Nephron progenitor cell (in vitro differentiated cells): Measurements from ENCODE around the gene P2RX2.

Source experiments
- DNase-seq: peaks from one replicate; pipeline ENCODE4 v3.0.0; 2021
- H3K27ac Mint-ChIP-seq: 2 replicates; pipeline ENCODE4 v1.8.0; 2021; ENCODE audit warnings: mild to moderate bottlenecking, moderate library complexity, mixed read lengths
- H3K27me3 Mint-ChIP-seq: 2 replicates; pipeline ENCODE4 v1.8.0; 2021; ENCODE audit warnings: mild to moderate bottlenecking, low read depth, mixed read lengths; ENCODE audit not compliant: poor library complexity
- H3K36me3 Mint-ChIP-seq: 2 replicates; pipeline ENCODE4 v1.8.0; 2021; ENCODE audit warnings: low read depth, mixed read lengths
- H3K4me1 Mint-ChIP-seq: 2 replicates; pipeline ENCODE4 v1.8.0; 2021; ENCODE audit warnings: mixed read lengths
- H3K4me3 Mint-ChIP-seq: 2 replicates; pipeline ENCODE4 v1.8.0; 2021; ENCODE audit warnings: mild to moderate bottlenecking, moderate library complexity, mixed read lengths
- H3K9me3 Mint-ChIP-seq: 2 replicates; pipeline ENCODE4 v1.8.0; 2021; ENCODE audit warnings: mild to moderate bottlenecking, moderate library complexity, mixed read lengths
- TF ChIP-seq, protein P1 (sequence below): fragments of 200-600 bp; sonication (generic); IDR thresholded peaks from 2 replicates; pipeline ENCODE4 v1.5.0; 2021; ENCODE audit warnings: antibody characterized with exemption

The P2RX2 gene

DNA sequence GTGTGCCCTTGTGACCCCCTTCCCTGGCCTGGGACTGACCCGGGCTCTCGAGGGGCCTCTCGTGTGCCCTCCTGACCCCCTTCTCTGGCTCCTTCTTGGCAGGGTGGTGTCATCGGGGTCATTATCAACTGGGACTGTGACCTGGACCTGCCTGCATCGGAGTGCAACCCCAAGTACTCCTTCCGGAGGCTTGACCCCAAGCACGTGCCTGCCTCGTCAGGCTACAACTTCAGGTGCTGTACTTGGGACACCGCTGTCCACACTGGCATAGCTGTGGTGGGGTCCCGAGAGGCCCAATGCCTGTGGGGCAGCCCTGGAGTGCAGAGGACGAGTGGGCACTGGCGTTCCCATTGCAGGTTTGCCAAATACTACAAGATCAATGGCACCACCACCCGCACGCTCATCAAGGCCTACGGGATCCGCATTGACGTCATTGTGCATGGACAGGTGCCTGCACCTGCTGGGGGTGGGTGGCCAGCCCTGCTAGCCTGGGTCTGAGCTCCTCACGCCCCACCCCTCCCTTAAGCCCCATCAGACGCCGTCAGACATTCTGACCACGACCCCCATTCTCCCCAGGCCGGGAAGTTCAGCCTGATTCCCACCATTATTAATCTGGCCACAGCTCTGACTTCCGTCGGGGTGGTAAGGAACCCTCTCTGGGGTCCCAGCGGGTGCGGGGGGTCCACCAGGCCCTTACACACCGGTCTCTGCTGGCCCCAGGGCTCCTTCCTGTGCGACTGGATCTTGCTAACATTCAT is 2.5 kb downstream of the P2RX2 start:
- H3K4me1 Mint-ChIP-seq: peaks cover 38% of the 10 kb centered on the region
- H3K4me3 Mint-ChIP-seq: no peak overlapping the region
- peaks cover 13% of the 10 kb centered on the region for H3K36me3 Mint-ChIP-seq
- TF ChIP-seq, protein P1, sequence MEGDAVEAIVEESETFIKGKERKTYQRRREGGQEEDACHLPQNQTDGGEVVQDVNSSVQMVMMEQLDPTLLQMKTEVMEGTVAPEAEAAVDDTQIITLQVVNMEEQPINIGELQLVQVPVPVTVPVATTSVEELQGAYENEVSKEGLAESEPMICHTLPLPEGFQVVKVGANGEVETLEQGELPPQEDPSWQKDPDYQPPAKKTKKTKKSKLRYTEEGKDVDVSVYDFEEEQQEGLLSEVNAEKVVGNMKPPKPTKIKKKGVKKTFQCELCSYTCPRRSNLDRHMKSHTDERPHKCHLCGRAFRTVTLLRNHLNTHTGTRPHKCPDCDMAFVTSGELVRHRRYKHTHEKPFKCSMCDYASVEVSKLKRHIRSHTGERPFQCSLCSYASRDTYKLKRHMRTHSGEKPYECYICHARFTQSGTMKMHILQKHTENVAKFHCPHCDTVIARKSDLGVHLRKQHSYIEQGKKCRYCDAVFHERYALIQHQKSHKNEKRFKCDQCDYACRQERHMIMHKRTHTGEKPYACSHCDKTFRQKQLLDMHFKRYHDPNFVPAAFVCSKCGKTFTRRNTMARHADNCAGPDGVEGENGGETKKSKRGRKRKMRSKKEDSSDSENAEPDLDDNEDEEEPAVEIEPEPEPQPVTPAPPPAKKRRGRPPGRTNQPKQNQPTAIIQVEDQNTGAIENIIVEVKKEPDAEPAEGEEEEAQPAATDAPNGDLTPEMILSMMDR: no peak
- H3K27ac Mint-ChIP-seq: no peak overlapping the region
- DNase-seq: no peak
- H3K9me3 Mint-ChIP-seq: peaks cover 21% of the 10 kb centered on the region
- peaks cover 46% of the 10 kb centered on the region for H3K27me3 Mint-ChIP-seq

DNA sequence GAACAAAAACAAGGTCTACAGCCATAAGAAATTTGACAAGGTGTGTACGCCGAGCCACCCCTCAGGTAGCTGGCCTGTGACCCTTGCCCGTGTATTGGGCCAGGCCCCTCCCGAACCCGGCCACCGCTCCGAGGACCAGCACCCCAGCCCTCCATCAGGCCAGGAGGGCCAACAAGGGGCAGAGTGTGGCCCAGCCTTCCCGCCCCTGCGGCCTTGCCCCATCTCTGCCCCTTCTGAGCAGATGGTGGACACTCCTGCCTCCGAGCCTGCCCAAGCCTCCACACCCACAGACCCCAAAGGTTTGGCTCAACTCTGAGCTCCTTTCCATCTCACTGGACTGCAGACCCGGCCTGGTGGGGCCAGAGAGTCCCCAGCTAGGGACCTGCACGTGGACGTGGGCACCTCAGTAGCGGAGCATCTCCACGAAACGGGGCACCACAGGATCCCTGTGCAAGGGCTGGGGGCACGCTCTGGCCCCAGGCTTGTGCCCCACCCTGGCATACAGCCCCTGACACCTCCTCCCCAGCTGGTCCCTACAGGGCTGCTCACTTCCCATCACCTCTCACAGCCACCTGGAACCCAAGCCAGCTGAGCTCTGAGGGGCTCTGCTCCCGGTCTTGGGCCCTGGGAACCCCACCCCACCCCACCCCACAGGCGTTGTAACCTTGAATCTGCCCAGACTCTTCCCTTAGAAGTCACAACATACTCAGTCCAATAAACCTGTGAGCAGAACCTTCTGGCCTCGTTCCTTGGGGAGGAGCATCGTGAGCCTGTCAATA is 3.3 kb downstream of the P2RX2 start:
- Mint-ChIP-seq H3K27me3 (peaks cover 38% of the 10 kb centered on the region), H3K4me3 (no peak overlapping the region), H3K36me3 (peaks cover 18% of the 10 kb centered on the region), H3K9me3 (peaks cover 14% of the 10 kb centered on the region), H3K27ac (peak overlapping the region; percentile 72), H3K4me1 (peaks cover 38% of the 10 kb centered on the region)
- TF ChIP-seq, protein P1: no peak
- no peak for DNase-seq

DNA sequence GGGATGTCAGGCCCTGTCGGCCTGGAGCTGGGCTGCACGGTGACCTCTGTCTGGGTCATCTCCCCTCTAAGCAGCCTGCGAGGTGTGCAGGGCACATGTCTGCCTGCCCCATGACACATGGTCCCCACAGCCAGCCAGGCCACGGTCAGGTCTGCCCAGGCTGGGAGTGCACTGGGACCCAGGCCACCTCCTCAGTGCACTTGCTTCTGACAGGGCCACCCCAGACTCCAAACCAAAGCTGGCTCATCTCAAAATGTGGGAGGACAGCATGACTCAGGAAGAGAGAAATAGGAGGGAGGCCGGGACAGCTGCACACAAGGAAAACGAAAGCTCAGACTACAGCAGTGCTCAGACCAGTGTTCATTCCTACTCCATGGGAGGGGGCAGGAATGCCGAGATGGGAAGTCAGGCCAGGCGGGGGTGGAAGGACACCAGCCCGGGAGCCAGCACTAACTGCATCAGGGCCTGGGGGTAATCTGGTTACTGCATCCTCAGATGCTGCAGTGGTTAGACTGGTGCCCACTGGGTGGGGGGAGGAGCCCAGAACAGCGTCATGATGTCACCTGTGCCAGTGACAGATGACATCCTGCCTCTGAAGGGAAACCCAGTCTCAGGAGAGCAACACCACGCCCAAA is 4.0 kb downstream of the P2RX2 start:
- TF ChIP-seq, protein P1: no peak
- H3K4me3 Mint-ChIP-seq: peak overlapping the region; percentile 62
- H3K9me3 Mint-ChIP-seq: peaks cover 7% of the 10 kb centered on the region
- peak overlapping the region; percentile 72 for H3K27ac Mint-ChIP-seq
- no peak for DNase-seq
- H3K27me3 Mint-ChIP-seq: peaks cover 31% of the 10 kb centered on the region
- H3K36me3 Mint-ChIP-seq: peaks cover 18% of the 10 kb centered on the region
- H3K4me1 Mint-ChIP-seq: peaks cover 37% of the 10 kb centered on the region

DNA sequence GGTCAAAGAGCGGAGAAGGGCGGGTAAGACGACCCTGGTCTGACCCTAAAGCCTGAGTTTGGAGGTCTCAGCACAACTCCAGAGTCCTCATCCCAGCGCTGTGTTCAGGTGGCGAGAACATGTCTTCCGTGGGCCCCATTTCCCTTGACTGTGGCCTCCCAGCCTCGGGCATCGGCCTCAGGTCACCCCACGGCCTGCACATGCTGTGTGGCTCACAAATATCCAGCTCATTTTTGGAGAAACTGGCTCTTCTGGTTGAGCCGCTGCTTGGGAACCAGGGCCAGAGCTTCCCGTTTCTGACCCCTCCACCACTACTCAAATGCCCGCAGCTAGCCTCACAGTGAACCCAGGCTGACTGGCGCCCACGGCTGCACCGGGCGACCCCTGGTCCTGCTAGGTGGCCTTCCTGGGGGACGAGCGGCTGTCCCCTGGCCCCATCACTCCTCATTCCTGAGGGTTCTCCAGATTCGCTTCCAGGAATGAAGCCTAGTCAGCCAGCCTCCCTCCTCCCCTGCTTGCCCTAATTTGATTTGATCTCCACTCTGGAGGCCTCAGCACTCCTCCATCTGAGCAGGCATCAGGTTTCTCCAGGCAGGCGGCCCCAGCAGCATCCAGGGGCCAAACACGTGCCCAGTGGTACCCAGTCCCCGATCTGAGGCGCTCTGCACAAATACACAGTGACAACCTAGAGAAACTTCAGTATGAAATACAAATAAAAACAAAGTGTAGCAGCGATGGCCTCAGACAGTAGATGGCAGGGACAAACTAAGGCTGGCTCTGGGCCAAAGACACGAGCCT is 4.7 kb downstream of the P2RX2 start:
- Mint-ChIP-seq H3K9me3 (no peaks in the 10 kb centered on the region), H3K36me3 (peaks cover 15% of the 10 kb centered on the region)

DNA sequence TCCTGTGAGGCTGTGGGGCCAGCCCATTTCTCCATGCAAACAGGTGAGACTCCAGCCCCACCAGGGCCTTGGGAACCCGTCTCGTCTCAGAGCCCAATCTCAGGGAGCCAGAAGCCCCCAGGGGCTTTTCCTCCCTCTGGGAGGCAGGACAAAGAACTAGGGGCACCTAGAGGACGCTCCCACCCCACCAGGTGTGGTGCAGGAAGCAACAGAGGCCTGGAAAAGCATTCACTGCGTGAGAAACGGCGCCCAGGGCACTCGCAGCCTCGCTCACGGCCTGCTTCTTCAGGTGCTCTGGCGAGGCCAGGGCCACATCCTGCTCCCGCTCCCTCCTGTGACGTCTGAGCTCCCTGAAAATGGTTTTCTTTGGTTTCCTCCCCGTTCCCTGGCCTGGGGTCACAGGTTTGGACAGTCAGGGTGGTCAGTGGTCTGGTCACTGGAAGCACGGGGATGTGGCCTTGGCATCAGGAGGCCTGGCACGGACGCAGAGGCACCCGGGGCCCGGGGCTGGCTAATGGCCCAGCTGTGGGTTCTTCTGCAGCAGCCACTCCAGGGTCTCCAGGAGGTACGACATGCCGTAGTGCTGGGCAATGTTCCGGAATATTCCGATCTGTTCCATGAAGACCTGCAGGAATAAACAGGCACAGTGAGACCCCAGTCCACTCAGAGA is 5.7 kb downstream of the P2RX2 start:
- Mint-ChIP-seq H3K9me3 (no peaks in the 10 kb centered on the region), H3K36me3 (peaks cover 24% of the 10 kb centered on the region), H3K27ac (no peak overlapping the region), H3K4me1 (peaks cover 30% of the 10 kb centered on the region), H3K4me3 (no peak overlapping the region), H3K27me3 (peaks cover 20% of the 10 kb centered on the region)
- DNase-seq: no peak
- TF ChIP-seq, protein P1: no peak

More for the DNA sequence above, 4.7 kb downstream of the P2RX2 start:
- H3K4me1 Mint-ChIP-seq: peaks cover 30% of the 10 kb centered on the region
- peak overlapping the region; percentile 80 for H3K27ac Mint-ChIP-seq
- peaks cover 24% of the 10 kb centered on the region for H3K27me3 Mint-ChIP-seq
- TF ChIP-seq, protein P1: no peak
- H3K4me3 Mint-ChIP-seq: peak overlapping the region; percentile 62
- no peak for DNase-seq
